GM12878 (cell line): Measurements from ENCODE around the gene SIRT3. TPM values are rescaled to one million over a fixed set of nuclear protein-coding genes. Genes with fewer than 3 reads are reported as not detected.

ENCODE experiments used
- ATAC-seq: fragments of 200-7000 bp; cut with Tn5 transposase; 3 replicates; pipeline ENCODE4 v1.9.1; 2020; ENCODE audit warnings: mild to moderate bottlenecking, moderate library complexity
- BruUV-seq: library from RNA; stranded (reverse); fragments of 400-500 nt; replicated peaks from 2 replicates; lab custom pipeline; 2021; lab: Mats Ljungman, UMichigan
- CTCF ChIA-PET: fragments of 300-600 bp; sonication (Branson Sonifier 250); formaldehyde crosslinking; extraction: SDS; loops from one replicate; lab custom pipeline; 2021; ENCODE audit warnings: inconsistent platforms; lab: Yijun Ruan, JAX
- POLR2A ChIA-PET: fragments of 350-600 bp; formaldehyde crosslinking; extraction: SDS; loops from one replicate; lab custom pipeline; 2021; ENCODE audit warnings: inconsistent platforms; lab: Charles Lee
- RAD21 ChIA-PET: fragments of 300-600 bp; sonication (Branson Sonifier 250); formaldehyde crosslinking; loops from one replicate; lab custom pipeline; 2023; ENCODE audit warnings: antibody characterized with exemption; ENCODE audit not compliant: unreplicated experiment; lab: Charles Lee
- SMC1A ChIA-PET: fragments of 300-600 bp; sonication (Branson Sonifier 250); formaldehyde crosslinking; loops from one replicate; lab custom pipeline; 2023; ENCODE audit not compliant: unreplicated experiment, uncharacterized antibody; lab: Charles Lee
- DNase-seq: peaks from one replicate; pipeline ENCODE4 v3.0.0-alpha.2; 2011; ENCODE audit warnings: low read depth, low spot score
- FAIRE-seq: peaks from 3 replicates; lab custom pipeline; 2011; peaks lifted over from hg19 to GRCh38; lab: Jason Lieb, UNC
- H2AFZ ChIP-seq: 2 replicates; pipeline ENCODE4 v1.6.0; 2011; ENCODE audit warnings: low read depth, low read length, control low read depth; ENCODE audit not compliant: control insufficient read depth
- H3K27ac ChIP-seq: 2 replicates; pipeline ENCODE4 v1.5.1; 2011; ENCODE audit warnings: control low read depth; ENCODE audit not compliant: control insufficient read depth, insufficient read depth
- H3K27me3 ChIP-seq, 2 experiments: replicated peaks in 1 of 2; 2 replicates each; pipeline versions ENCODE4 v1.6.0 to v1.6.1; 2011; ENCODE audit warnings: low read length in 1 of 2; ENCODE audit not compliant: control insufficient read depth in 2 of 2, insufficient read depth in 2 of 2
- H3K36me3 ChIP-seq, 2 experiments: 2 replicates each; pipeline ENCODE4 v1.5.1; 2011; ENCODE audit warnings: low read length in 1 of 2; ENCODE audit not compliant: control insufficient read depth in 2 of 2, insufficient read depth in 2 of 2
- H3K4me1 ChIP-seq: 2 replicates; pipeline ENCODE4 v1.6.1; 2011; ENCODE audit warnings: mild to moderate bottlenecking, low read length, moderate library complexity, mixed read lengths; ENCODE audit not compliant: control insufficient read depth, insufficient read depth
- H3K4me2 ChIP-seq: 2 replicates; pipeline ENCODE4 v1.6.0; 2011; ENCODE audit warnings: control low read depth; ENCODE audit not compliant: control insufficient read depth, insufficient read depth
- H3K4me3 ChIP-seq: fragments of 200-600 bp; sonication (generic); 2 replicates; pipeline ENCODE4 v1.5.1; 2016
- H3K79me2 ChIP-seq: 2 replicates; pipeline ENCODE4 v1.6.0; 2011; ENCODE audit warnings: low read length; ENCODE audit not compliant: control insufficient read depth, insufficient read depth
- H3K9ac ChIP-seq: 2 replicates; pipeline ENCODE4 v1.8.0; 2011; ENCODE audit warnings: low read length, control low read depth, mixed read lengths; ENCODE audit not compliant: control insufficient read depth, insufficient read depth
- H3K9me3 ChIP-seq: replicated peaks from 3 replicates; pipeline ENCODE4 v1.5.1; 2011; ENCODE audit warnings: mild to moderate bottlenecking, low read length; ENCODE audit not compliant: control insufficient read depth, insufficient read depth
- H4K20me1 ChIP-seq: 2 replicates; pipeline ENCODE4 v1.6.0; 2011; ENCODE audit not compliant: control insufficient read depth, insufficient read depth
- BMI1 ChIP-seq: fragments of 450-650 bp; IDR thresholded peaks from 2 replicates; pipeline ENCODE4 v1.6.1; 2016; ENCODE audit warnings: mild to moderate bottlenecking, moderate library complexity, borderline replicate concordance
- CBX3 ChIP-seq: fragments of 200-600 bp; sonication (generic); IDR thresholded peaks from 2 replicates; pipeline ENCODE4 v1.6.1; 2016; ENCODE audit warnings: low read depth, borderline replicate concordance
- CBX5 ChIP-seq: sonication (generic); IDR thresholded peaks from 2 replicates; pipeline ENCODE4 v1.6.1; 2016; ENCODE audit warnings: low read depth, moderate library complexity, mild to moderate bottlenecking, inconsistent platforms
- EZH2 ChIP-seq: IDR thresholded peaks from 2 replicates; pipeline ENCODE4 v1.6.1; 2012; ENCODE audit warnings: low read depth, mild to moderate bottlenecking, control low read depth, inconsistent platforms, low read length, borderline replicate concordance; ENCODE audit not compliant: control insufficient read depth
- MTA2 ChIP-seq: fragments of 450-650 bp; IDR thresholded peaks from 2 replicates; pipeline ENCODE4 v1.6.1; 2016; ENCODE audit warnings: low read depth, mild to moderate bottlenecking, moderate library complexity
- SIN3A ChIP-seq: IDR thresholded peaks from 2 replicates; pipeline ENCODE4 v1.6.1; 2012; ENCODE audit warnings: low read depth, low read length, improper control_type of control experiment
- SUZ12 ChIP-seq: fragments of 200-600 bp; sonication (generic); IDR thresholded peaks from one replicate; pipeline ENCODE4 v1.6.1; 2018; ENCODE audit warnings: antibody characterized with exemption, mild to moderate bottlenecking; ENCODE audit not compliant: unreplicated experiment
- ZNF217 ChIP-seq: fragments of 450-650 bp; IDR thresholded peaks from 2 replicates; pipeline ENCODE4 v1.6.1; 2017; ENCODE audit warnings: antibody characterized with exemption, mild to moderate bottlenecking
- WGBS: methylation state at CpG from one replicate; pipeline ENCODE4 v1.1.6; 2016; ENCODE audit warnings: low lambda C conversion rate; ENCODE audit not compliant: insufficient replicate concordance, insufficient coverage; ENCODE audit errors: missing lambda C conversion rate; 5-methylcytosine and 5-hydroxymethylcytosine counted together
- in situ Hi-C: fragments of 300-500 bp; cut with MboI; formaldehyde crosslinking; loops from 9 replicates; pipeline ENCODE4 v1.14.3; 2018; ENCODE audit warnings: mixed read lengths
- intact Hi-C: fragments of 100-400 bp; cut with micrococcal nuclease; formaldehyde crosslinking; loops from one replicate; pipeline ENCODE4 v1.14.2; 2022; ENCODE audit not compliant: unreplicated experiment
- polyA plus RNA-seq, 11 experiments: library from polyadenylated mRNA; depleted of rRNA in 4 of 11; unstranded in 6 of 11; stranded (reverse) in 5 of 11; fragments of >200 nt; fragmentation: Nextera tagmentation in 4 of 11; fragmentation: Illumina TruSeq in 1 of 11; extraction: Ambion mirVana in 4 of 11; extraction: Trizol in 1 of 11; gene quantifications; 1 replicate in 1 of 11; 2 replicates in 10 of 11; pipeline versions ENCODE4 v1.2.1 to v1.2.3, GENCODE V29; 2011 to 2016; ENCODE audit warnings: inconsistent platforms in 2 of 11, missing spikeins in 2 of 11, low read depth in 1 of 11
- total RNA-seq, 4 experiments: library from RNA; depleted of rRNA in 3 of 4; stranded (reverse); fragments of >200 nt in 3 of 4; fragmentation: Illumina TruSeq in 1 of 4; extraction: Trizol in 1 of 4; gene quantifications; 2 replicates each; pipeline versions ENCODE4 v1.2.1 to v1.2.3, GENCODE V29; 2013 to 2021
- TF ChIP-seq, protein P1 (sequence below): fragments of 450-650 bp; IDR thresholded peaks from 2 replicates; pipeline ENCODE4 v1.6.1; 2017; ENCODE audit warnings: antibody characterized with exemption, mild to moderate bottlenecking, moderate library complexity

Gene SIRT3
- total and polyA plus RNA-seq, 10 of the 15 experiments (the other 5 are each of a cell fraction or from before 2014, with no cell fraction given) = 0.90 to 23.2 (median 12.6) TPM

DNA sequence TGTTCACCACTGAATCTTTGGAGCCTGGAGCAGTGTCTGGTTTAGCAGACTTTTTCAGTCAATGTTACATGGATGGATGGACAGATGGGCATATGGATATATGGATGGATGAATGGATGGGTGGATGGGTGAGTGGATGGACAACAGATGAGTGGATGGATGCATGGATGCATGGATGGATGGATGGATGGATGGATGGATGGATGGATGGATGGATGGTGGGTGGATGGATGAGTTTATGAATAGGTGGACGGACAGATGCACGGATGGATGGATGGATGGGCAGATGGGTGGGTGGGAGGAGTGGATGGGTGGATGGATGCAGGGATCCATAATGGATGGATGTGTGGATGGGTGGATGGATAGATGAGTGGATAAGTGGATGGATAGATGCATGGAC lies 19.7 kb upstream of the SIRT3 start:
- no TSS peak for BruUV-seq
- Histone ChIP-seq H2AFZ (no peak overlapping the region), H3K79me2 (no peaks in the 10 kb centered on the region), H3K4me3 (no peak overlapping the region), H3K9ac (no peak overlapping the region), H3K36me3 (peaks cover 7 to 15% of the 10 kb centered on the region in 2 experiments; a peak in 3 of 4 replicates), H3K27me3 (no peaks in the 10 kb centered on the region), H3K27ac (no peak overlapping the region), H3K4me1 (peaks cover 13% of the 10 kb centered on the region), H4K20me1 (no peaks in the 10 kb centered on the region), H3K9me3 (no peaks in the 10 kb centered on the region; the same call in 2 of the 3 replicates), H3K4me2 (no peak overlapping the region)
- in situ Hi-C loops = no loop called here
- no peak for DNase-seq
- no peak for FAIRE-seq
- intact Hi-C loops = no loop called here
- RAD21 ChIA-PET = no interaction called here
- no peak for TF ChIP-seq CBX5
- no peak for TF ChIP-seq SIN3A
- no peak for TF ChIP-seq MTA2
- TF ChIP-seq CBX3 = no peak
- no peak for TF ChIP-seq BMI1
- SMC1A ChIA-PET = no interaction called here
- no peak for ATAC-seq
- WGBS = no CpG with 5 or more reads among the region's 2 CpGs
- CTCF ChIA-PET = interaction anchor here (1.1 kb wide), 1 partner anchor 18 kb away, joined by 3 read pairs; no protein-coding TSS in a partner anchor
- POLR2A ChIA-PET = interaction anchor here (0.6 kb wide), 1 partner anchor 57 kb away, joined by 3 read pairs; no protein-coding TSS in a partner anchor

DNA sequence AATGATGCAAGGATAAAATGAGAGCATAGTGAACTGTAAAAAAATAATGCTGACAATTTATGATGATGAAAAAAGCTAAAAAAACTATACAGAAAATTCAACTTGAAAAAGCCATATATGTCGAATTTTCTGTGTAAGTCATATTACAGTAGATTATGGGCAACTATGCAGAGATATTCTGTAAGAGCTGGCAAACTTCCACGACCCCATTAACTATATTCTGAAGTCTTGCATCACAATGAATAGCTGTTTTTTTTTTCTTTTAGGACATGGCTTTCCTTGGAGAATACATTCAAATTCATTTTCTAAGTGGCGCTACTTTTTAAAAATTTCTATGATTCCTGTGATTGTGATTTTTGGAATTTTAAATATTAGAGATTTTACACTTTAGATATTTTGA lies 19.0 kb upstream of the SIRT3 start:
- Histone ChIP-seq H2AFZ (no peak overlapping the region), H3K27me3 (no peaks in the 10 kb centered on the region), H3K9me3 (no peaks in the 10 kb centered on the region), H3K36me3 (peaks cover 7 to 15% of the 10 kb centered on the region in 2 experiments; a peak in 3 of 4 replicates), H3K4me1 (peaks cover 13% of the 10 kb centered on the region), H4K20me1 (no peaks in the 10 kb centered on the region), H3K4me3 (no peak overlapping the region), H3K4me2 (no peak overlapping the region), H3K27ac (no peak overlapping the region), H3K9ac (no peak overlapping the region), H3K79me2 (no peaks in the 10 kb centered on the region)
- intact Hi-C loops = no loop called here
- in situ Hi-C loops = no loop called here
- RAD21 ChIA-PET = no interaction called here
- BruUV-seq = no TSS peak
- FAIRE-seq = no peak
- ATAC-seq = no peak
- SMC1A ChIA-PET = no interaction called here
- 68% methylated on average over 3 of the region's 3 CpGs for WGBS
- POLR2A ChIA-PET = interaction anchor here (0.6 kb wide), 1 partner anchor 57 kb away, joined by 3 read pairs; no protein-coding TSS in a partner anchor
- CTCF ChIA-PET = interaction anchor here (0.9 to 1.1 kb wide), 3 partner anchors 18 to 107 kb away, joined by 3 read pairs; no protein-coding TSS in a partner anchor
- DNase-seq = no peak
- TF ChIP-seq ZNF217 (no peak), SUZ12 (no peak), EZH2 (no peak)
- TF ChIP-seq, protein P1, sequence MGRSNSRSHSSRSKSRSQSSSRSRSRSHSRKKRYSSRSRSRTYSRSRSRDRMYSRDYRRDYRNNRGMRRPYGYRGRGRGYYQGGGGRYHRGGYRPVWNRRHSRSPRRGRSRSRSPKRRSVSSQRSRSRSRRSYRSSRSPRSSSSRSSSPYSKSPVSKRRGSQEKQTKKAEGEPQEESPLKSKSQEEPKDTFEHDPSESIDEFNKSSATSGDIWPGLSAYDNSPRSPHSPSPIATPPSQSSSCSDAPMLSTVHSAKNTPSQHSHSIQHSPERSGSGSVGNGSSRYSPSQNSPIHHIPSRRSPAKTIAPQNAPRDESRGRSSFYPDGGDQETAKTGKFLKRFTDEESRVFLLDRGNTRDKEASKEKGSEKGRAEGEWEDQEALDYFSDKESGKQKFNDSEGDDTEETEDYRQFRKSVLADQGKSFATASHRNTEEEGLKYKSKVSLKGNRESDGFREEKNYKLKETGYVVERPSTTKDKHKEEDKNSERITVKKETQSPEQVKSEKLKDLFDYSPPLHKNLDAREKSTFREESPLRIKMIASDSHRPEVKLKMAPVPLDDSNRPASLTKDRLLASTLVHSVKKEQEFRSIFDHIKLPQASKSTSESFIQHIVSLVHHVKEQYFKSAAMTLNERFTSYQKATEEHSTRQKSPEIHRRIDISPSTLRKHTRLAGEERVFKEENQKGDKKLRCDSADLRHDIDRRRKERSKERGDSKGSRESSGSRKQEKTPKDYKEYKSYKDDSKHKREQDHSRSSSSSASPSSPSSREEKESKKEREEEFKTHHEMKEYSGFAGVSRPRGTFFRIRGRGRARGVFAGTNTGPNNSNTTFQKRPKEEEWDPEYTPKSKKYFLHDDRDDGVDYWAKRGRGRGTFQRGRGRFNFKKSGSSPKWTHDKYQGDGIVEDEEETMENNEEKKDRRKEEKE = no peak
